Transverse colon (tissue), 4 donors: ENCODE data around the gene STK11IP.

ENCODE experiments used
- CTCF ChIP-seq, 5 experiments: fragments of 200-600 bp in 3 of 5; fragments of 450-650 bp in 2 of 5; sonication (generic) in 3 of 5; IDR thresholded peaks; 1 replicate in 2 of 5; 2 replicates in 3 of 5; pipeline ENCODE4 v1.5.1; 2016 to 2017; ENCODE audit warnings: antibody characterized with exemption in 5 of 5, inconsistent platforms in 3 of 5, mild to moderate bottlenecking in 2 of 5, moderate library complexity in 1 of 5
- POLR2A ChIP-seq: fragments of 450-650 bp; IDR thresholded peaks from one replicate; pipeline ENCODE4 v1.6.1; 2016; ENCODE audit warnings: antibody characterized with exemption, mild to moderate bottlenecking, moderate library complexity
- POLR2AphosphoS5 ChIP-seq, 3 donors: sonication (generic); formaldehyde crosslinking; IDR thresholded peaks; one replicate each; pipeline ENCODE4 v1.6.1; 2016; ENCODE audit warnings: antibody characterized with exemption in 3 of 3

GRCh38 chr2:219570924-219571310 lies 26.7 kb upstream of the STK11IP start:
- TF ChIP-seq CTCF (IDR thresholded peaks at IDR 0.05) = no peak
- TF ChIP-seq POLR2A = no peak
- TF ChIP-seq POLR2AphosphoS5 (IDR thresholded peaks at IDR 0.05) = no peak
